Measurements from ENCODE around the gene WNT2.
"Not testable (repeated sequence)": the region's sequence is repeated elsewhere in the genome, so short reads cannot be mapped to it uniquely, and the experiment has no call there.

Gene WNT2

DNA sequence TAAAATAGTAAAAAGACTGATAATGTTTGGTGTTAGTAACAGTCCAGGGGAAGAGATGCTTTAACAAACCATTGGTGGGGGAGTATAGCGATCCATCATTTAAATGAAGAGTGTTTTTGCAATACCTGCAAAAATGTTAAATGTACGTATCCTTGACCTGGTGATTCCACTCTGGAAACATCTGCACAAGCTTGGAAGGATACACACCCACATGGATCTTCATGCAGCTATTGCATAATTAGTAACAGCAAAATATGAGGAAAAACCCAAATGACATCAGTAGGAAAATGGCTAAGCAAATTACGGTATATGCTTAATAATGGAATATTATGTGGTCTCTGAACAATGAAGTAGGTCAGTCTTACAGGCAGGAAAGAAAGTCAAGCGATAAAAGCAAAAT lies 20.5 kb downstream of the WNT2 start:
- DNase-seq, result no peak

GRCh38 chr7:117300506-117300905 lies 22.4 kb downstream of the WNT2 start:
- DNase-seq, result not testable (repeated sequence)

DNA sequence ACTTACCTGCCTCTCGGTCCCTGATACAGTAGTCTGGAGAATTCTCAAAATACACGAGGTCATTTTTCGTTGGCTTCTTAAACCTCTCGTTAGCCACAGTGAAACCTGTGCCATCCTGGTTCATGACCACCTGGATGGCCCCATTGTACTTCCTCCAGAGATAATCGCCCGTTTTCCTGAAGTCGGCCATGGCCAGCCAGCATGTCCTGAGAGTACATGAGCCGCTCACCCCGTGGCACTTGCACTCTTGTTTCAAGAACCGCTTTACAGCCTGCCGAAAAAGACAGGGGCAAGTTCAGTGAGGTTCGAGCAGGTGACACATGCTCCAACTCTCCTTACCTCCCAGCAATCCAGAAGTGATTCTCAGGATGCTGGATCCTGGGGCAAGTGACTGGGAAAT lies 25.3 kb downstream of the WNT2 start:
- DNase-seq, result no peak

GRCh38 chr7:117296066-117296465 lies 26.8 kb downstream of the WNT2 start:
- no peak for DNase-seq

- no peak for DNase-seq
Measured at GRCh38 chr7:117285826-117286225, 37.0 kb downstream of the WNT2 start.

DNA sequence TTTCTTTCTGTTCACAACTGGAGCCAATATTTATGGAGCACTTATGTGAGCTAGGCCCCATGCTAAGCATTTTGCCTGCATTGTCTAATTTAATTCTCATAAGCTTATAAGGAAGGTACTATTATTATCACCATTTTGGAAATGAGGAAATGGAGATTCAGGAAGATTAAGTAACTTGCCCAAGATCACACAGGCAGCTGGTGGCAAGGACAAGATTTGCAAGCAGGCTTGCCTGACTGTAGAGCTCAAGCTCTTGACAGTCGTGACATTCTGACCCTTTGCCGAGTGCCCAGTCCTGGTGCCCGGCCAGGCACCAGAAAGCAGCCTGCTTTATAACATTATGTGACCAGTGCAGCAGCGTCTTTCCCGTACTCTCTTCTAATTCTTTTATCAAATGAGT lies 38.2 kb downstream of the WNT2 start:
- DNase-seq, result no peak

- no peak for DNase-seq
Measured at GRCh38 chr7:117283779-117284178, 39.1 kb downstream of the WNT2 start.

- no peak for DNase-seq
Measured at GRCh38 chr7:117283371-117283770, 39.5 kb downstream of the WNT2 start.

DNA sequence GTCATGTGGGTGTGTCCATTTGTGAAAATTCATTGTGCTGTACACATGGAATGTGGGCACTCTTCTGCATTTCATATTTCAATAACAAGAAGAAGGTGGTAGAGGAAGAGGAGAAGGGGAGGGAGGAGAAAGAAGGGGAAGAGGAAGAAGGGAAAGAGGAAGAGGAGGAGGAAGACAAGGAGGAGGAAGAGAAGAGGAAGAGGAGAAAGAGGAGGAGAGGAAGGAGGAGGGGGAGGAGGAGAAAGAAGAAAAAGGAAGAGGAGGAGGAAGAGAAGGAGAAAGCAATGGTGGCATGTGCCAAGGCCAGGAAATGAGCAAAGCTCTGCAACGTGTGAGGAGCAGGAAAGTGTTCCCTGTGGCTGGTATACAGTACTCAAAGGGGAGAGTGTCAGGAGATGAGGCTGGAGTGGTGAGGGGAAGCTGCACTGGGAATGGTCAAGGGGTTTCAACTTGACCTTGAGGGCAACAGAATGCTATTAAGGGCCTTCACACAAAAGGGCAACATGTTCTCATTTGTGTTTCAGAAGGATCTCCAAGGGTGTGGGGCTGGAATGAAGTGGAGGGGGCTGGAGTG lies 40.5 kb downstream of the WNT2 start:
- DNase-seq, result no peak

DNA sequence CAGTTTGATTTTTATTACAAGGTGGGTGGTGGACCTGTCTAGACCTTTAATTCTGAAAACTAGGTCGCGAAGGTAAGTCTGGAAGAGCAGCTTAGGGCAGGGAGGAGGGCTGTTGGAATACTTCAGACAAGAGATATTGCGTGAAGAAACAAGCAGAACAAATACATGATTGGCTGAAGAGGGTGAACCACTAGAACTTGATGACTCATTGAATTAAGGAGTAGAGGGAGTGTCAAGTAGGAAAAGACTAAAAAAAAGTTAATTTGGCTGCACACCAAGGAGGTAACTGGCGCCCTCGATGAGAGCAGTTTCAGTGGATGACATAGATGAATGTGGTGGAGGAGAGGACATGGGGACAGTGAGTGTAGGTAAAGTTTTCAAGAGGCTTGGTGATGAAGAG lies 41.3 kb downstream of the WNT2 start:
- DNase-seq, result no peak

DNA sequence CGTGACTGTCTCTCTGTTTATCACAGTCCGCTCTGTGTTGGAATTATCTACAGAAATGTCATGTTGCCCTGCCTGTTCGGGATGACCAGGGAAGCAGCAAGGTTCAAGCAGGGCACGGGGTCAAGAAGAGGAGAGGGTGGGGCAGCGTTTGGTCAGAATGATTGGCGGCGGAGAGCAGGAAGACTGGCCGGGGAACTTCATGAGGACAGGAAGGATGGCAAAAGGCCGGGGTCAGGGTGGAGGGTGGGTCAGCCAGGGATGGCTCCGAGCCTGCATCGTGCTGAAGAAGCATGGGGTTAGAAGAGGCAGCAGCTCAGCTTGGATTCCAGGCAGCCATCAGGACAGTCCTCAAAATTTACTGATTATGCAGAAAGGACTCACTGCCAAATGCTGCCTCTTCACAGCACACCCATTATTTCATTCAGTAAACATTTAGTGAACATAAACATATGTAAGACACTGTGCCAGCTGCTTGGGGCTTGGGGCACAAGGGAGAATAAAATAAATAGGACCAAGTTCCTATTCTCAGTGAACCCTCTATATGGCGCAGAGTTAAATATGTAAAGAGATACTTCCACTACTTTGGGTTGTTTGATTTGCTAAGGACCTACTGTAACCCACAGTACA lies 42.8 kb downstream of the WNT2 start:
- DNase-seq, result no peak

GRCh38 chr7:117279203-117279602 lies 43.7 kb downstream of the WNT2 start:
- no peak for DNase-seq

DNA sequence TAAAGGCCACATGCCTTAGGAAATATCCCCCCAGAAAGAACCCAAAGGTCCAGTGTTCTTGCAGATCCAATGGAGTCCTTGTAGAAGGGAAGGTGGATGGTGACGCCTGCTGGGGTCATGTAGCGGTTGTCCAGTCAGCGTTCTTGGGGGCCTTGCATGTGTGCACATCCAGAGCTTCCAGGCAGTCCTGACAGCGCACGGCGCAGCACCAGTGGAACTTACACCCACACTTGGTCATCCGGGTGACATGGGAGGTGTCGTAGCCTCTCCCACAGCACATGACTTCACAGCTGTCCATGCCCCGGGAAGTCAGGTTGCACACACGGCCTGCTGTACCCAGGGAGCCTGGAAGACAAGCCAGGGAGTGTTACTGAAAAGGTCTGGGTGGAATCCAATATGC lies 44.8 kb downstream of the WNT2 start:
- DNase-seq, result no peak

DNA sequence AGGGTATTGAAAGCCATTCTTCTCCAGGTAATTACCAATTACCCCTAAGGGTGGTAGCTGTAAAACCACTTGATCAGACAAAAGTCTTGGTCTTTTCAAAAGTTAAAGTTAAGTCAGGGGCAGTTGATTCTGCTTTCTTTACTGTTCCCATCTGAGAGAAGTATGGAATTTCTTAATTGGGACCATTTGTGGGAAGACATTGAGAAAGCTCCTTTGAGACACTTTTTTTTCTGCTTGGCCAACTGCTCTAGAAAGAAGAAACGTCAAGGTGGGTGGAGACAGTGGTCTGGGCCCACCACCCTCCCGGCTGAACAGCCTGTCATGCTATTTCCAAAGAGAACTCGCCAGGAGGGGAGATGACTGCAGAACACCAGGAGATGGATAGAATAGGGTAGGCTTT lies 45.3 kb downstream of the WNT2 start:
- no peak for DNase-seq

DNA sequence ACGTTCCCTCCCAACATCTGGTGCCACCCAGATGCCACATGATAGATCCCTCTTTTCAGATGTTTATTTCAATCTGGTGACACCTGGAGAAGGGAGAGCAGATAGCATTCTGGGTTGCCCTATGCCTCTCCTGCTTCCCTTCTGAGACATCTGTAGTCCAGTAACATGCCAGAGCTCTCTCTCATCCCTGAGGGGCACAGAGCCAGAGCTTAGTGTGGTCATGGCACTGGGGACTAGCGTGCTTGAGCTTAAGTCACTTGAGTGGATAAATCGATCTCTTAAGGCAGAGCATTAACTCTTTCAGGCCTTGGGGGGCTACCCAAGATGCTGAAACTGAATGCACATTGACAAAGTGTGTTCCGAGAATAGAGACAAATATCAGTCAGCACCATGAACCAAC lies 47.9 kb downstream of the WNT2 start:
- DNase-seq, result no peak

GRCh38 chr7:117273814-117274225 lies 49.0 kb downstream of the WNT2 start:
- DNase-seq, result no peak

DNA sequence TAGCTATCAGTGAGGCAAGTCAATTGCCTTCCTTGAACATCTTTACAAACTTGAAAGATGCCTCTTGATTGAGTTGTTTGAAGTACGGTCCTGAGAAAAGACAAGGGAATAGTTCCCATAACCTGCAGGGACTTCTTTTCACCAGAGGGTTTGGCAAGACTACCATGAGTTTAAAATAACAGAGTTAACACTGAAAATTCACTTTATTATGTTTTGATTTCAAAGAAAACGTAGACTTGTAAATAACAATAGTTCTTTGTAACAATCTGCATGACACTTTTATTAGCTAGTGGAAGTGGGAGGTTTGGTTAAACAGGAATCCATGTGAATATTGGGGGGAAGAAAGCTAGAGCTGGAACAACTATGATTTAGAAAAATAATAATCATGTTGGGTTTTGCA lies 49.5 kb downstream of the WNT2 start:
- no peak for DNase-seq

GRCh38 chr7:117272017-117272759 lies 50.7 kb downstream of the WNT2 start:
- DNase-seq, result no peak

- no peak for DNase-seq
Measured at GRCh38 chr7:117271566-117271965, 51.3 kb downstream of the WNT2 start.

DNA sequence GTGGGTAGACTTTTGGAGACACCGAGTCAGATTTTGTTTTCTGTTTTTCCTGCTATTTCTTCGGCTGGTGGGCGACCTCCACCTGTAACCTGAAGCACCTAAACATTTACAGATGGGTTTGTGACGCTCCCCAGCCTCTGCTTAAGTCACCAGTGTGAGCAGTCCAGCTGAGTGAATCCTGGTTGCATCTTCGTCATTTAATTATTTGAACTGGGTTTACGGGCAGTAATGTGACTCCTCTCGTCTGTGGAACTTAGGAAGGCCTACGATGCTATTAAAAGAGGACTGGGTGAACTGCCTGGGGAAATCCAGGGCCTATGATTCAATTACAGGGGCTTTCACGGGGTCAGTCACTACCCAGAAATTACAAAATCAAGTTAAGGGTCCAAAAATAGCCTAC lies 52.5 kb downstream of the WNT2 start:
- no peak for DNase-seq

DNA sequence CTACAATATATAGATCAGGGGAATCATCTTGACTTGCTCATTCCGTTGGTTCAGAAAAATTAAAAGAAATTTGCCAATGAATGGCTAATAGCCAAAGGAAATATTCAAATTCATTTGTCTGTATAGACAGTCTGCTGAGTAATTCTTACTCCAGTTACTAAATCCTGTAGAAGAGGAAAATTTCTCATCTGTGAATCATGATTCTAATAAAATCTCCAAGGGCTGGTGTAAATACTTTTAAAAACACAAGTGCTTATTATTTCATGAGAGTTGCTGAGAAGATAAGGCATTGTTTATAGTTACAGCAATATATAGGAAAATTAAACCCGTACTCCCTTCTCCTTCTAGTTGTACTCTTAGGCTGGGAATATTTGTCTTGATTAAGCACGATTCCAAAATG lies 53.0 kb downstream of the WNT2 start:
- no peak for DNase-seq

- DNase-seq, result no peak
Measured at GRCh38 chr7:117269417-117269816, 53.4 kb downstream of the WNT2 start.

DNA sequence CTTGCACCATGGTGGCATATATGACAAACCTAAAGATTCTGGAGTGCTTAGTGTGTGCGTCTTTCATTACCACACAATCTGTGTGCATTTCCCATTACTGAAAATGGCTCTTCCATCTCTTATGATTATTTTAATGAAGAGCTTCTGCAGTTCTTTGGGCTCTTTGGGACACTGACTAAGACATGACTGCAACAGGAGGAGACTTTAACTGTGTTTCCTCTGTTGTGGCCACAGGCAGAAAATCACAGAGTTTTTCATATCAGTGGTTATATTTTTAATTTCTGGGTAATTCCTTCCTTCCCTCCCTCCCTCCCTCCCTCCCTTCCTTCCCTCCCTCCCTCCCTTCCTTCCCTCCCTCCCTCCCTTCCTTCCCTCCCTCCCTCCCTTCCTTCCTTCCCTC lies 58.1 kb downstream of the WNT2 start:
- DNase-seq, result no peak

GRCh38 chr7:117262546-117262945 lies 60.3 kb downstream of the WNT2 start:
- no peak for DNase-seq

DNA sequence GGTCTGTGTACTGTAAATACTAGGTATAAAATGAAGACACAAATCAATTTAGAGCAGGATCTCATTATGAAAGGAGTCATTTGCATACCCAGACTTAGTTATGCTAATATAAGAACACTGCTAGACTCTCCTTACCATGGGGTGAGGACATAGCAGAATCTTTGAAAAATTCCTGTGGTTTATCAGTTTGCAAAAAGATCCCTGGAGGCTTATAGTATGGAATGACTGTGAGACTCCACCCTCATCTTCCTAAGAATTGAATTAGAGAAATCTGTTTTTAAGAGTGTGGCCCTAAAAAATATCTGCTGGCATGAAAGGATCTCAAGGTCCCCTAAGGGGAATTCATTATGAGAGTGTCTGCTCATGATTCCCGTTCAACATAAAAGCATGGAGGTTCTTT lies 63.2 kb downstream of the WNT2 start:
- DNase-seq, result no peak

Data from CD4-positive, alpha-beta T cell treated with Interleukin-6 for 4 hours (primary cell).